Glomerular endothelial cell (primary cell): Measurements from ENCODE around the gene SBF2. TPM values are rescaled to one million over a fixed set of nuclear protein-coding genes. Genes with fewer than 3 reads are reported as not detected.
"Not testable (repeated sequence)": the region's sequence is repeated elsewhere in the genome, so short reads cannot be mapped to it uniquely, and the experiment has no call there.

Experiments
- DNase-seq: peaks from one replicate; pipeline ENCODE4 v3.0.0-alpha.2; 2011; ENCODE audit warnings: low read depth, low spot score; ENCODE audit errors: extremely low read depth
- total RNA-seq: library from RNA; depleted of rRNA; stranded (reverse); fragments of >200 nt; gene quantifications from 2 replicates; pipeline ENCODE4 v1.2.3, GENCODE V29; 2015

SBF2 gene
- total RNA-seq, 1 donor from 2014 or later = 35.5 TPM

DNA sequence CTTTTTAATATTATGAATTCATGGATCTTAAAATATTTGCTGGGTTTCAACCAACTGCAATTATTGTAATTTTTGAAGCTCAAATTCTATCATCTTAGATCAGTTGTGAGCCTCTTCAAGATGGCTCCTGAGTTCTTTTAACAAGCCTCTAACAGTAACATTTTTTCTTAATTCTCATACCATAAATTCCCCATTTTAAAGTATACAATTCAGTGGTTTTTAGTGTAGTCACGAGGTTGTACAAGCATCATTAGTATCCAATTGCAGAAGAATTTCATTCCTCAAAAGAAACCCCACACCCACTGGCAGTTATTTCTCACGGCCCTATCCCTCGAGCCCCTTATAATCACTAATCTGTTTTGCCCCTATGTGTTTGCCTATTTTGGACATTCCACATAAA, 270.8 kb downstream of the SBF2 start:
- no peak for DNase-seq

GRCh38 chr11:10022764-10023163, 271.3 kb downstream of the SBF2 start:
- DNase-seq = no peak

DNA sequence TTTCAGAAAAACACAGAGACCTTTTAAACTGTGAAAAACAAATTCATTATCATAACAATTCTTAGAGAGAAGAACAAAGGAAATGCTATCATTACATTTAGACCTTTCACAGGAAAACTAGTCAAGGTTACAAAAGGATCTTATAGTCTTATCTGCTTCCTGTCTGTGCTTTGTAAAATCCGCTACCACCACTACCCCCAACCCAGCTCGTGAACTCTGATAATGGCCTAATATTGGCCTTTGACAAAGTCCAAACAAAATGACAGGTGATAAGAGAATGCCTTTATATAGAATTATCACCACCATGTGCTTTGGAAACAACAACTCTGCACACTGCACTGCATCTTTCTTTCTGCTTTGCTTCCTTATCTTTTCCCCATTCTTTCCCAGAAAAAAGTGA, 272.5 kb downstream of the SBF2 start:
- DNase-seq = no peak

- no peak for DNase-seq
These were observed 273.9 kb downstream of the SBF2 start for GRCh38 chr11:10019906-10020682.

DNA sequence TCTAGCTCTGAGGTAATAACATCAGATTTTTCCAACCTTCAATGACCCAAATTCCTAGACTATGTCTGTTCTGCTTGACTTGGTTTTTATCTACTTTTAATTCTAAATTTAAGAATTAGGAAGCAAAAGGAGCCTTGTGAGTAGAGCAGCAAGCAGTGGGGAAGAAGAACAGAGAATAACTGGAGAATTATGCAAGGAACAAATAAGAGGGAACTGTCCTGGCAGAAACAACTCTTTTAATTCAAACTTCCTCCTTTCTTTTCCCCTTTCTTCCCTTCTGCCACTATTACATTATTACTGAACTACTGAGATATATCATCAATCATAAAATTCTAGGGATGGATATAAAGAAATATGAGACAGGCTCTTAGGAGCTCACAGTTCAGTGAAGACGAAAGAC, 276.1 kb downstream of the SBF2 start:
- no peak for DNase-seq

- DNase-seq = no peak
These were observed 277.0 kb downstream of the SBF2 start for GRCh38 chr11:10017050-10017449.

- no peak for DNase-seq
These were observed 282.0 kb downstream of the SBF2 start for GRCh38 chr11:10012068-10012467.

GRCh38 chr11:10005955-10006525, 288.0 kb downstream of the SBF2 start:
- no peak for DNase-seq

DNA sequence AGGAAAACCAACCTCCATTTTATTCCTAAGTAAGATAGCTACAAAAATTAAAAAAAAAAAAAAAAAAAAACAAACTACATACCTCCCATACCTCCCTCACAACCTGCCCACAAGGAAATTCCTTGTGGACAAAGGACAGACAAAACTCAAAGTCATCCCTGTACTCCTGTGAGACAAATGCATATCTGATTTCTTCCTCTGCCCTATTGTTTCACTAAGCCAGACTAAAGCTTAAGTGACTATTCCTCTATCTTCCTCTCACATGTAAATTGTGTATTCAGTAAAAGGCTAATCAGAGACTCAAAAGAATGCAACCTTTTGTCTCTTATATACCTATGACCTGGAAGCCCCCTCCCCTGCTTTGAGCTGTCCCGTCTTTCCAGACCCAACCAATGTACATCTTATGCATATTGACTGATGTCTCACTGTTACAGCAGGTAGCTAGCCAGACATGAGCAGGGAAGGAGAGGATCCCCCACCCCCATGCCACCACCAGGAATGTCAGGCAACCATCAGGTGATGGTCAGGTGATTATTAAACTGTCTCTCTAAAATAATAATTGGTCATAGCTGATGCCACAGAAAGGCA, 289.4 kb downstream of the SBF2 start:
- no peak for DNase-seq

- no peak for DNase-seq
These were observed 291.8 kb downstream of the SBF2 start for GRCh38 chr11:10002221-10002620.

DNA sequence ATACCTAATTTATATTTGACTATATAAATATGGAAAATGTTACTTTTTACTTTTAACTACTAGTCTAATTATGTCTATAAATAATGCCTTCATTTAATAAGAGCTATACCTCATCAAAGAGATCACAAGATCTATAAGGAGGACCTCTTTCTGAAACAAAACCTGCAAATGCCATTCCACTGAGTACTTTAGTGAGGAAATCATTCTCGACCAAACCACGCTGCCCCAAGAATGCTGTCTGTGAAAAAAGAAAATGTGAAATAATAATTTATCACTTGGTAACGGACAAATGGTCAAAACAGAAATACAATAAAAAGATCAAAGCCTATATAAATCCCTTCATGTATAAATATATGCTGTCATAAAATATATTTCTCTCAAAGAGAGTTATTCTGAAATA, 301.7 kb downstream of the SBF2 start:
- DNase-seq = no peak

- DNase-seq = no peak
These were observed 303.6 kb downstream of the SBF2 start for GRCh38 chr11:9990221-9990973.

GRCh38 chr11:9987303-9987702, 306.7 kb downstream of the SBF2 start:
- DNase-seq = not testable (repeated sequence)

GRCh38 chr11:9982796-9983579, 311.0 kb downstream of the SBF2 start:
- DNase-seq = no peak

DNA sequence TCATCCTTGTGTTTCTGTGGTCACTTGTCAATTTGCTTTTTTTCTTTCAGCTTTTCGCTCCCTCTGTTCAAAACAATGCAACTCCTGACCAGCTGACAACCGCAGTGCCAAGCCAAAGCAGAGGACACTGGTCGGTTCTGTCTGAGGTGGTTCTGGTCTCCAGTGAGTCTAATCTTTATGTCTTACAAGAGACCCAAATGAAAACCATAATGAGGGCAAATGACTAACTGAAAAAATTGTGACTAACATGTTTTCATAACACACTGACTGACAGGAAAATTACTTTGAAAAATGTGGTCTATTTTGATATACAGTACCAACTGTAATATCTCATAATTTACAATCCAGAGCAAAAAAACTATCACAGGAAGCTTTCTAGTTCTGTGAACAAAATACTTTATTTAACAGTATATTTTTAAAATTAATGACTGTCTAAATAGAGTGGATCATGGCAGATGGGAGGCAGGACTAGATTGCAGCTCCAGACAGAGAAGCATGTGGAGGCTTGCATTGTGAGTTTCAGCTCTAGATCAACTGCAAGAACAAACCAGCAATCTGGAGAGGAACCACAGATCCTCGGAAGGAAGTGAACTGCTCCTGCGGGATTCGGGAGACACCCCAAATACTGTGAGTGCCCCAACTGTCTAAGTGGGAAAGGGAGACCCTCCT, 311.8 kb downstream of the SBF2 start:
- DNase-seq = no peak

- no peak for DNase-seq
These were observed 313.1 kb downstream of the SBF2 start for GRCh38 chr11:9980931-9981330.

DNA sequence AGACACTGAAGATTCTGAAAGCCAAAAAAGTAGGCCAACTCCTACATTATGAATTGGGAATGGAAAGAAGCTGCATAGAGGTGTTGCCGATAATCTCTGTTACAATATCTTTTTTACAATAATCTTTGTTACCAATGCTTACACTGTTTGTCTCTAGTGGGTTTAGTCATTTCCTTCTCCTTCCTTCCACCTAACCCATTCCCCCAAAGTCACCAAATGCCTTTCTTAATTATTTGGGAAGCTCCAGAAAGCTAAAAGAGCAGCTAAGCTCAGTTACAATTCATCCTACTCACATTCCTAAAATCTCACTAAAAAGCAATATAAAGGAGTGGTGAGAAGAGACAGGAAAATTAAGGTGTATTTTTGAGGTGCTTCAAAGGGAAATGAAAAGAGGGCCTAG, 316.5 kb downstream of the SBF2 start:
- DNase-seq = no peak

DNA sequence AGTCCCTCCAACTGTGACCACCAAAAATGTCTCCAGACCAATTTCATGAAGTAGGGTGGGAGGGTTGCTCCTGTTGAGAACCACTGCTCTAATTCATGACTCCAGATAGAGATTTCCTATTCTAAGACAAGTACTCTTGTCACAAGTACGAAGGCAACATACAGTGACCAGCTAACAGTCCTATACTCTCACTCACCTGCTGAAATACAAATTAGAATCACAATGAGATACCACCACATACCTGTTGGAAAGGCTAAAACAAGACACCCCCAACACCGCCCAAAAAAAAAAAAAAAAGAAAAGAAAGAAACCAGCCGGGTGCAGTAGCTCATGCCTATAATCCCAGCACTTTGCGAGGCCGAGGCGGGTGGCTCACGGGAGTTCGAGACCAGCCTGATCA, 319.6 kb downstream of the SBF2 start:
- DNase-seq = no peak

DNA sequence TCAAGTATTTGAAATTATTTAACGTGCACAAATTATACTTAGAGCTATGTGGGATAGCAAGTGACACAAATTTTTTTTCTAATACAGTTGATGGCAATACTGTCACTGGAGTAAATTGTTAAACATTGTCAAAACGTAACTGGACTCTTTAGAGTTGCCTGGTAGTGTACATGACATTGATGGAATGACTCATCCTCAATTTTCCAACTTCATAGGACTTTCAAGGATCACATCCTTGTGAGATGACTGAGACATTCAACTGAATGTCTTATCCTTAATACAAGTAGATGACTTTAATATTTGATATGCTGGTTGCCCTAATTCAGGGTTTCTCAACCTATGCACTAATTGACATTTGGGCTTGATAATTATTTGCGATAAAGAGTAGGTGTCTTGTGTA, 320.1 kb downstream of the SBF2 start:
- no peak for DNase-seq

- no peak for DNase-seq
These were observed 321.0 kb downstream of the SBF2 start for GRCh38 chr11:9972989-9973388.
